ENCODE data around the gene HRH1. TPM values are rescaled to one million over a fixed set of nuclear protein-coding genes. Genes with fewer than 3 reads are reported as not detected.
"Not testable (repeated sequence)": the region's sequence is repeated elsewhere in the genome, so short reads cannot be mapped to it uniquely, and the experiment has no call there.

Gene HRH1
- total RNA-seq, 1 experiment from 2014 or later: 7.0 TPM

- intact Hi-C loops (cut with micrococcal nuclease); H3K4me3 ChIP-seq (replicated peaks in 1 of 2; ENCODE audit: low read depth in 1 of 2, low read length in 2 of 2); H3K9me2 ChIP-seq (ENCODE audit: insufficient read depth); H3K36me3 ChIP-seq (ENCODE audit: control insufficient read depth in 1 of 2, insufficient read depth in 2 of 2, low read length in 2 of 2); RAD21 ChIA-PET (ENCODE audit: low non-redundant PET in 1 of 2, low total read pairs in 2 of 2, uncharacterized antibody in 2 of 2, unreplicated experiment in 2 of 2); BruUV-seq (replicated peaks); DNase-seq (ENCODE audit: low read depth, low spot score); H3K79me2 ChIP-seq (ENCODE audit: insufficient read depth, low read length); H3K9me3 ChIP-seq (ENCODE audit: control insufficient read depth in 1 of 2, insufficient read depth in 1 of 2, low read depth in 1 of 2, low read length in 2 of 2); ATAC-seq; H3K4me2 ChIP-seq (ENCODE audit: low read length); H3K27ac ChIP-seq (ENCODE audit: low read depth, low read length); H2AFZ ChIP-seq (ENCODE audit: low read depth, low read length, poor library complexity, severe bottlenecking); H3K9ac ChIP-seq (ENCODE audit: low read length); CTCF ChIA-PET; H4K20me1 ChIP-seq (ENCODE audit: insufficient read depth); POLR2A ChIA-PET; H3K27me3 ChIP-seq (ENCODE audit: insufficient read depth, low read length): not testable (repeated sequence)
- H3K4me1 ChIP-seq (ENCODE audit: control insufficient read depth in 1 of 2, insufficient read depth in 2 of 2, low read length in 2 of 2): peaks cover 14 to 25% of the 10 kb centered on the region in 2 experiments
These were observed 22.4 kb upstream of the HRH1 start for GRCh38 chr3:11131886-11132285.

GRCh38 chr3:11132861-11133260 lies 21.4 kb upstream of the HRH1 start:
- Histone ChIP-seq H3K36me3 (ENCODE audit: control insufficient read depth in 1 of 2, insufficient read depth in 2 of 2, low read length in 2 of 2) (no peaks in the 10 kb centered on the region), H4K20me1 (ENCODE audit: insufficient read depth) (no peaks in the 10 kb centered on the region), H2AFZ (ENCODE audit: low read depth, low read length, poor library complexity, severe bottlenecking) (no peak overlapping the region), H3K4me2 (ENCODE audit: low read length) (no peak overlapping the region), H3K4me1 (ENCODE audit: control insufficient read depth in 1 of 2, insufficient read depth in 2 of 2, low read length in 2 of 2) (peaks cover 18 to 33% of the 10 kb centered on the region in 2 experiments), H3K27ac (ENCODE audit: low read depth, low read length) (no peak overlapping the region), H3K4me3 (replicated peaks in 1 of 2; ENCODE audit: low read depth in 1 of 2, low read length in 2 of 2) (no peak overlapping the region), H3K9ac (ENCODE audit: low read length) (no peak overlapping the region), H3K9me2 (ENCODE audit: insufficient read depth) (no peaks in the 10 kb centered on the region), H3K79me2 (ENCODE audit: insufficient read depth, low read length) (no peaks in the 10 kb centered on the region), H3K9me3 (ENCODE audit: control insufficient read depth in 1 of 2, insufficient read depth in 1 of 2, low read depth in 1 of 2, low read length in 2 of 2) (no peaks in the 10 kb centered on the region), H3K27me3 (ENCODE audit: insufficient read depth, low read length) (no peaks in the 10 kb centered on the region)
- CTCF ChIA-PET: no interaction called here
- intact Hi-C loops (cut with micrococcal nuclease): no loop called here
- ATAC-seq (no peak), DNase-seq (ENCODE audit: low read depth, low spot score) (no peak)
- no TSS peak for BruUV-seq (replicated peaks)
- RAD21 ChIA-PET (ENCODE audit: low non-redundant PET in 1 of 2, low total read pairs in 2 of 2, uncharacterized antibody in 2 of 2, unreplicated experiment in 2 of 2): no interaction called here
- POLR2A ChIA-PET: no interaction called here
- TF ChIP-seq SP1 (IDR thresholded peaks at IDR 0.05; ENCODE audit: low read depth) (no peak), POLR2A (IDR thresholded peaks at IDR 0.05; ENCODE audit: borderline replicate concordance, extremely low read depth, insufficient read depth, insufficient read length) (no peak), SIN3A (IDR thresholded peaks at IDR 0.05; ENCODE audit: low read depth) (no peak), SRF (IDR thresholded peaks at IDR 0.05; ENCODE audit: low read depth) (no peak), RAD21 (IDR thresholded peaks at IDR 0.05; ENCODE audit: low read depth) (no peak), ZFX (IDR thresholded peaks at IDR 0.05) (no peak), FOSL1 (IDR thresholded peaks at IDR 0.05; ENCODE audit: low read depth) (no peak), ZNF274 (IDR thresholded peaks at IDR 0.05; ENCODE audit: low read depth, low read length) (no peak), CEBPB (IDR thresholded peaks at IDR 0.05; ENCODE audit: low read depth) (no peak), EZH2phosphoT487 (IDR thresholded peaks at IDR 0.05; ENCODE audit: borderline replicate concordance) (no peak), EGR1 (IDR thresholded peaks at IDR 0.05; ENCODE audit: low read depth) (no peak), YY1 (IDR thresholded peaks at IDR 0.05; ENCODE audit: extremely low read depth, insufficient replicate concordance, low read depth, low read length) (no peak), POLR2AphosphoS5 (IDR thresholded peaks at IDR 0.05; ENCODE audit: low read depth, low read length) (no peak), EZH2 (IDR thresholded peaks at IDR 0.05) (no peak)

All from HCT116 (cell line).